OCI-LY3 (cell line): Measurements from ENCODE around the gene TUBB.

Experiments
- CTCF ChIP-seq: fragments of 200-600, 300-600 bp; sonication (generic); IDR thresholded peaks from 2 replicates; pipeline ENCODE4 v1.5.1; 2014; ENCODE audit warnings: antibody characterized with exemption, low read length, low read depth
- EZH2phosphoT487 ChIP-seq: fragments of 200-600 bp; shearing (Covaris generic); IDR thresholded peaks from 2 replicates; pipeline ENCODE4 v1.6.1; 2018; ENCODE audit warnings: antibody characterized with exemption, mixed run types, low read depth

GRCh38 chr6:30719791-30720737, at the start of gene TUBB:
- TF ChIP-seq EZH2phosphoT487 (no peak), CTCF (no peak)
